ENCODE measurements around the gene KCNQ1. TPM values are rescaled to one million over a fixed set of nuclear protein-coding genes. Genes with fewer than 3 reads are reported as not detected.

Gene KCNQ1
- total RNA-seq, 3 donors from 2014 or later: 3.6 to 6.2 (median 5.1) TPM

GRCh38 chr11:2832533-2833020, 387.8 kb downstream of the KCNQ1 start:
- H3K36me3 ChIP-seq: no peaks in the 10 kb centered on the region
- no peak for TF ChIP-seq POLR2A (IDR thresholded peaks at IDR 0.05)
- TF ChIP-seq, protein P1, sequence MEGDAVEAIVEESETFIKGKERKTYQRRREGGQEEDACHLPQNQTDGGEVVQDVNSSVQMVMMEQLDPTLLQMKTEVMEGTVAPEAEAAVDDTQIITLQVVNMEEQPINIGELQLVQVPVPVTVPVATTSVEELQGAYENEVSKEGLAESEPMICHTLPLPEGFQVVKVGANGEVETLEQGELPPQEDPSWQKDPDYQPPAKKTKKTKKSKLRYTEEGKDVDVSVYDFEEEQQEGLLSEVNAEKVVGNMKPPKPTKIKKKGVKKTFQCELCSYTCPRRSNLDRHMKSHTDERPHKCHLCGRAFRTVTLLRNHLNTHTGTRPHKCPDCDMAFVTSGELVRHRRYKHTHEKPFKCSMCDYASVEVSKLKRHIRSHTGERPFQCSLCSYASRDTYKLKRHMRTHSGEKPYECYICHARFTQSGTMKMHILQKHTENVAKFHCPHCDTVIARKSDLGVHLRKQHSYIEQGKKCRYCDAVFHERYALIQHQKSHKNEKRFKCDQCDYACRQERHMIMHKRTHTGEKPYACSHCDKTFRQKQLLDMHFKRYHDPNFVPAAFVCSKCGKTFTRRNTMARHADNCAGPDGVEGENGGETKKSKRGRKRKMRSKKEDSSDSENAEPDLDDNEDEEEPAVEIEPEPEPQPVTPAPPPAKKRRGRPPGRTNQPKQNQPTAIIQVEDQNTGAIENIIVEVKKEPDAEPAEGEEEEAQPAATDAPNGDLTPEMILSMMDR (IDR thresholded peaks at IDR 0.05): no peak
- TF ChIP-seq POLR2AphosphoS5 (IDR thresholded peaks at IDR 0.05): no peak
- DNase-seq (ENCODE audit: low spot score in 2 of 2): no peak
- H3K27ac ChIP-seq: no peak overlapping the region
- no peaks in the 10 kb centered on the region for H3K27me3 ChIP-seq
- peaks cover 0 to 8% of the 10 kb centered on the region in 2 donors for H3K9me3 ChIP-seq
- no peak overlapping the region for H3K4me3 ChIP-seq
- intact Hi-C loops (cut with DNase I; ENCODE audit: low total_unique reads): loop anchor here (10.0 kb wide), 1 partner anchor 108 kb away; no protein-coding TSS in a partner anchor
- peaks cover 0 to 2% of the 10 kb centered on the region in 2 donors for H3K4me1 ChIP-seq

DNA sequence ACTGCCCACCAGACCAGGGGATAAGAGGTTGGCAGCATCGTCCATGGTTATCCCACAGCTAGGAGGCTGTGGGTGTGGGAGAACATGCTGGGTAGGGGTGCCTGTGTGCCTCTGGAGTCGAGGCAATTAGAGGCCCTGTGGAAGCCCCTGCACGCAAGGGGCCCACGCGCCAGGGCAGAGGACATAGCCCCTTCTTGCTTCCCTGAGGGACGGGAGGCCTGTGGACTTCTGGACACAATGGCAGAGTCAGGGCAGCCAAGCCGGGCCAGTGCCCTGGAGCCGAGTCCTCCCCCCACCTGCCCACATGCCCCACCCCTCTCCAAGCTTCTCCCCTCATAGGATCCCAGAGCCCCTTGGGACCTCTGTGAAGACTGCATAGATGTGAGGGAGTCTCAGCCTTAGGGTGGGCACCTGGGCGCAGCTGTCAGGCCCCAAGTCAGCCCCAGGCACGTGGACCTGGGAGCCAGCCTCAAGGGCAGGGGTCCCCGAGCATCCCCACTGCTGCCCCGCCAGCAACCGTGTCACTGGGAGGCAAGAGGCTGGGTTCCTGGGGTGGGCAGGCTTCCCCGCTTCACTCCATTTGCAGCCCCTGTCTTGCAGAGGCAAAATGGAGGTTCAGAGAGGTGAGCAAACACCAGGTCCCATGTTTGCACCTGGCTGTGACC, 388.4 kb downstream of the KCNQ1 start:
- TF ChIP-seq POLR2A (IDR thresholded peaks at IDR 0.05) (no peak), POLR2AphosphoS5 (IDR thresholded peaks at IDR 0.05) (no peak)
- TF ChIP-seq, protein P1 (IDR thresholded peaks at IDR 0.05): no peak
- Histone ChIP-seq H3K4me3 (no peak overlapping the region), H3K4me1 (peaks cover 0 to 7% of the 10 kb centered on the region in 2 donors), H3K36me3 (no peaks in the 10 kb centered on the region), H3K27ac (no peak overlapping the region), H3K27me3 (no peaks in the 10 kb centered on the region), H3K9me3 (peaks cover 0 to 8% of the 10 kb centered on the region in 2 donors)
- intact Hi-C loops (cut with DNase I; ENCODE audit: low total_unique reads): loop anchor here (10.0 kb wide), 1 partner anchor 108 kb away; no protein-coding TSS in a partner anchor
- DNase-seq (ENCODE audit: low spot score in 2 of 2): no peak

- Histone ChIP-seq H3K4me3 (no peak overlapping the region), H3K36me3 (no peaks in the 10 kb centered on the region), H3K27ac (no peak overlapping the region), H3K9me3 (peaks cover 0 to 5% of the 10 kb centered on the region in 2 donors), H3K27me3 (no peaks in the 10 kb centered on the region), H3K4me1 (peaks cover 0 to 7% of the 10 kb centered on the region in 2 donors)
- TF ChIP-seq POLR2A (IDR thresholded peaks at IDR 0.05): no peak
- intact Hi-C loops (cut with DNase I; ENCODE audit: low total_unique reads): loop anchor here (10.0 kb wide), 1 partner anchor 109 kb away; no protein-coding TSS in a partner anchor
- DNase-seq (ENCODE audit: low spot score in 2 of 2): no peak
Measured at GRCh38 chr11:2833716-2834502, 389.1 kb downstream of the KCNQ1 start.

DNA sequence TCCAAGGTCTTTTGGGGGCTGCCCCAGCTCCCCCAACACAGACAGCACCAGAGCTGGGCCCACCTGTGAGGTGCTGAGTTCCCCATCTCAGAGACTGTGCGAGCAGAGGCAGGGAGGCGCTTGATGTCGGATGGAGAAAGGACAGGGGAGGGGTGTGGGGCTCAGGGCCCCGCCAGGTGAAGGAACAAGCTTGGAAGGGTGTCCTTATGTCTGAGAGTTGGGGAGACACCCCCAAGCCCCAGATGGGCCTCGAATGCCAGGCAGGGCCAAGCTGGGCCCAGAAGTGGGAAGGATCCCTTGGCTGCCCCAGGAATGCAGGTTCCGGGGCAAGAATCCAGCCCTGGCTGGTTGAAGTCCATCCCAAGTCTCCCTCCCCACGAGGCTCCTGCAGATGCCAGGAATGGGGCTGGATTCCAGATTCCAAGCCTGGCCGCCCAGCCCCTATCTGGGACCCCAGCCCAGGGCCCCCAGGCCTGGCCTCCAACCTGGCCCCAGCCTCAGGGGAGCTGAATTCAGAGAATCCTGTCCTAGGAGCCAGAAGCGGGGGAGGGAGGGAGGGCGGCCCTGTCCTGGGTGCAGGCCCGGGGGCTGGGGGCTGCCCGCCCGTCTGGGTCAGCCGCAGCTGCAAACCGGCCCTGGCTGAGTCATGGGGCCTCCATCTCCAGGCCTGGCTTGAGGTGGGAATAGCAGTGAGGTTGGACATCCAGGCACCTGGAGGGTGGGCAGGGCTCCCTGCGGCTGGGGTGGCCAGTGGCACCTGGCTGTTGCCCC, 389.9 kb downstream of the KCNQ1 start:
- intact Hi-C loops (cut with DNase I; ENCODE audit: low total_unique reads): loop anchor here (10.0 kb wide), 1 partner anchor 110 kb away; no protein-coding TSS in a partner anchor
- no peaks in the 10 kb centered on the region for H3K36me3 ChIP-seq
- H3K4me1 ChIP-seq: peaks cover 0 to 7% of the 10 kb centered on the region in 2 donors
- H3K27ac ChIP-seq: no peak overlapping the region
- H3K9me3 ChIP-seq: no peaks in the 10 kb centered on the region
- H3K27me3 ChIP-seq: no peaks in the 10 kb centered on the region
- DNase-seq (ENCODE audit: low spot score in 2 of 2): no peak
- TF ChIP-seq, protein P1 (IDR thresholded peaks at IDR 0.05): no peak
- TF ChIP-seq POLR2A (IDR thresholded peaks at IDR 0.05) (no peak), POLR2AphosphoS5 (IDR thresholded peaks at IDR 0.05) (no peak)
- H3K4me3 ChIP-seq: no peak overlapping the region

DNA sequence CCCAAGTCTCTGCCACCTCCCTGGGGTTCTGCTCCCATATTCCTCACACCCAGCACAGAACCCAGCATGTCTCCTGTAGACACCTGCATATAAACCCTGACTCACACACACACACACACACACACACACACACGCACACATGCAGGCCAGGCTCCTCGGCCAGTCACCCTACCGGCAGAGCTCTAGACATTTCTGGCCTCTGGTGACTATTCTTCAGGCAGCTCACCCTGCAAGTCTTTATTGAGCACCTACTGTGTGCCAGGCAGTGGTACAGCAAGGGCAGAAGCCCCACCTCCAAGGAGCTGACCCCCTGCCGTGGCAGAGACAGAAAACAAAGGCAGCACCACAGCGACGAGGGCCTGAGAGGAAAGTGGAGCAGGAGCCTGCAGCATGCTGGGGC, 390.5 kb downstream of the KCNQ1 start:
- Histone ChIP-seq H3K36me3 (no peaks in the 10 kb centered on the region), H3K4me3 (no peak overlapping the region), H3K27ac (no peak overlapping the region), H3K9me3 (no peaks in the 10 kb centered on the region), H3K4me1 (peaks cover 0 to 7% of the 10 kb centered on the region in 2 donors), H3K27me3 (no peaks in the 10 kb centered on the region)
- TF ChIP-seq POLR2AphosphoS5 (IDR thresholded peaks at IDR 0.05) (no peak), POLR2A (IDR thresholded peaks at IDR 0.05) (no peak)
- TF ChIP-seq, protein P1 (IDR thresholded peaks at IDR 0.05): no peak
- intact Hi-C loops (cut with DNase I; ENCODE audit: low total_unique reads): loop anchor here (10.0 kb wide), 1 partner anchor 110 kb away; no protein-coding TSS in a partner anchor
- no peak for DNase-seq (ENCODE audit: low spot score in 2 of 2)
